NCI-H510A (cell line): ENCODE results near the gene KCMF1.

Source experiments
- DNase-seq: peaks from one replicate; lab custom pipeline; 2025; lab: John Stamatoyannopoulos, UW

Gene KCMF1

DNA sequence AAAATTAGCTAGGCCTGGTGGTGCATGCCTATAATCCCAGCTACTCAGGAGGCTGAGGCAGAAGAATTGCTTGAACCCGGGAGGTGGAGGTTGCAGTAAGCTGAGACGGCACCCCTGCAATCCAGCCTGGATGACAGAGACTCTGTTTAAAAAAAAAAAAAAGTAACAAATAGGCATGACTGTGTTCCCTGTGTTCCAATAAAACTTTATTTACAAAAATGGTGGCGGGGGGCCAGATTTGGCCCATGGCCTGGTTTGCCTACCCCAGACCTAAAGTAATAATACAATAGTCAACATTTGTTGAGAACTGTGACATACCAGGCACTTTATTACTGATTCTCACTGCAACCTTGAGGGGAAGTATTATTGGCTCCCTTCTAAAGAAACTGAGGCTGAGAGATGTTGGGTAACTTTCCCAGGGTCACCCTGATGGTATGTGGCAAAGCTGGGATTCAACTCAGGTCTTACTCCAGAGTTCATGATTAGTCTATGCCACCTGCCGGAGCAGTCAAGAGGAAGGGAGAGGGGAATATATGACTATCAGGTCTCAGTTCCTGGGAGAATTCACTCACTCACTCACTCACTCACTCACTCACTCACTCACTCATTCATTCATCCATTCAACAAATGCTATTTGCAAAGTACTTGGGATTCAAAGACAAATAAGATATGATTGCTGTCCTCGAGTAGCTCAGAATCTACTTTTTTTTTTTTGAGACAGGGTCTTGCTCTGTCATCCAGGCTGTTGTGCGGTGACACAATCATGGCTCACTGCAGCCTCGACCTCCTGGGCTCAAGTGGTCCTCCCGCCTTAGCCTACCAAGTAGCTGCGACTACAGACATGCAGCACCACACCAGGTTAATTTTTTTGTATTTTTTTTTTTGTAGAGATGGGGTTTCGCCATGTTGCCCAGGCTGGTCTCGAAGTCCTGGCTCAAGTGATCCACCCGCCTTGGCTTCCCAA is 14.3 kb upstream of the KCMF1 start:
- no peak for DNase-seq

DNA sequence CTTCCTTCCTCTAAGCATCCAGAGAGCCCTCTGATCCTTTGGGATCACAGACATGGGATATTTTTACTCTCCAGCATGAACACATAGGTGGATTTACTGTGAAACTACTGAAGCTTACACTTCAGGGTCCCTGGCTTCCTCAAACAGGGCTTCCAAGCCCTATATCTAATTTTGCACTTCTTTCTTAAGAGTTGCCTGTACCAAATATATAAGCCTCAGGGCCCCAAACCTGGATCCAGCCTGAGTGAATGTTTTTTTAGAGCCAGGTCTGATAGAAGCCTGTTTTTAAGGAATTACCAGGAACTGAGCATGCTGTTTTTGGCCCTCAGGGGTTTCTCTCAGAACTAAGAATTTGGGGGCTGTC is 13.2 kb upstream of the KCMF1 start:
- no peak for DNase-seq

DNA sequence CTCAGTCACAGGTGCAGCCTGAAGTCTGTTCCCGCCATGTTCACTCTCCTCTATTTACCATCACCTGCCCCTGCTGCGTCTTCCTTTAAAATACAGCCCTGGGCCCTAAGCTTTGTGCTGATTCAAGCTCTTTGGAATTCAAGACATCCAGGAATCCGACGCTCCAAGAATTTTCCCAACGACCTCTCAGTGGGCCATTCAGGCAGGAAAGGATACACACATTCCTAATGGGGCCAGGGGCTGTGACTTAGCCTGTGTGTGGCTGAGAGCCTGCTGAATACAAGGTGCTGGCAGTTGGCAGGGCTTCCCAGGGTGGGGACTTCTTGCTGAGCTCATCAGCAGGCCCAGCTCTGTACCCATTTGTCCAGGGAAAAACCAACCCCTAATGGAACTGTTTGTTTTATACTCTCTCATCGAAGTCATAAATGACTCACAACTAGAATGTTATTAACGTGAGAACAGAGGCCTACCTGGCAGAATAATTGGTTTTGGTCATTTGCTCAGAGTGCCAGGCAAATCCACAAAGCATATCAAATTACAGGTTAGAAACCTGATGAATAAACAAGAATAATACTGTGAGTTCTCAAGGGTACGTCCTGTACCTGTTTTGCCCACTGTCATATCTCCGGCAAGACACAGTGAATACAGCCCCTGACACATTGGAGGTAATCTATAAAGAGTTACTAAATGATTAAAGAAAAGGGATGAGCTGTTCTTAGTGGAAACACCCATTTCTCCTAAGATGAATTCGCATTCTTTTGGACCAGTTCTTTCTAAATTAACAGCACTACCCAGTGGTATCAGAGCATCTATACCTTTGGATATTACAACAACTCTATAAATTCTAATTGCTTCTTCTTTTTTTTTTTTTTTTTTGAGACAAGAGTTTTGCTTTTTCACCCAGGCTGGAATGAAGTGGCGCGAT is 12.6 kb upstream of the KCMF1 start:
- DNase-seq = peak; percentile 63

DNA sequence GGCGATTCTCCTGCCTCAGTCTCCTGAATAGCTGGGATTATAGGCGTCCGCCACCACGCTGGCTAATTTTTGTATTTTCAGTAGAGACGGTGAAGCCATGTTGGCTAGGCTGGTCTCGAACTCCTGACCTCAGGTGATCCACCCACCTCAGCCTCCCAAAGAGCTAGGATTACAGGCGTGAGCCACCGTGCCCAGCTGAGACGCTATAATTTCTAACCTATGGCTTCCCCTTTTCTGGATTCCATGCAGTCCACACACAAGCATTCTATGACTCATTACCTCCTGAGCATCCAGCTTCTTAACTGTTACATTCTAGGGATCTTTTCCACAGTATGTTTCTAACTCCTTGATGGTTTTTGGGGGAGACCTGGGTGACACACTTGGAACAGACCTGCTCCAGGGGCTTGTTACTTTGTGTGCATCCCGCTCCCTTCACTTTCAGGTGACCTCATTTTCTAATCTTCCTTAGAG is 11.8 kb upstream of the KCMF1 start:
- DNase-seq = no peak

DNA sequence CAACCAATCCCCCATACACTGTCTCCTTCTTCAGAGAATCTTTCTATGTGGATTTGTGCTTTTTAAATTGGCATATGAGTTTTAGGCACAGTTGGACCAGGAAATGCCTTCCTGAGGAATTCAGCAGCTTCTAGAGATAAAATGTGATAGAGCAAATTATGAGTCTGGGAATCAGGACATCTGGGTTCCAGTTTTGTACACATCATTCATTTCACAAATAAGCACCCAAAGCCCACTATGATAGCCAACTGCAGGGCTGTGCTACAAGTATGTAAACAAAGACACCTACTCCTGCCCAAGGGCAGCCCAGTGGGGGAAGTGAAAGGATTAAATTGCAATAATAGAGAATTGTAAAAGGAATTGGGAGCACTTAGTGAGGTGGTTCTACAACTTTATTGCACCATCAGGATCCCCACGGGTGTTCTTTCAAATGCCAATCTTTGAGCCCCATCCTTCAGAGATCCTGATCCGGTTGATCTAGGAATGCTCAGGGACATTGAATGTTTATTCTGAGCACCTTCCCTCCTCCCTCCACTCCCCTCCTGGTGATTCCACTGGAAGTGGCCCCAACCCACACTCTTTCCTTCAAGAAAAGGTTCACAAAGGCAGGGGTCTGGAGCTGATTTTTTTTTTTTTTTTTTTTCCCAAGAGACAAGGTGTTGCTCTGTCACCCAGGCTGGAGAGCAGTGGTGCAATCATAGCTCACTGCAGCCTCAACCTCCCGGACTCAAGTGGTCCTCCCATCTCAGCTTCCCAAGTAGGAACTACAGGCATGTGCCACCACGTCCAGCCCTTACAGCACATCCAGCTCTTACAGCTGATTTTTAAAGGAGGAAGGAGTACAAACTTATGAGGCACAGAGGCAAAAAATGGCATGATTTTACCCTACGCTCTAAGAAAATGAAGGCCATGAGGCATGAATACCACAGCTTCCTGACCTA is 11.1 kb upstream of the KCMF1 start:
- DNase-seq = no peak

DNA sequence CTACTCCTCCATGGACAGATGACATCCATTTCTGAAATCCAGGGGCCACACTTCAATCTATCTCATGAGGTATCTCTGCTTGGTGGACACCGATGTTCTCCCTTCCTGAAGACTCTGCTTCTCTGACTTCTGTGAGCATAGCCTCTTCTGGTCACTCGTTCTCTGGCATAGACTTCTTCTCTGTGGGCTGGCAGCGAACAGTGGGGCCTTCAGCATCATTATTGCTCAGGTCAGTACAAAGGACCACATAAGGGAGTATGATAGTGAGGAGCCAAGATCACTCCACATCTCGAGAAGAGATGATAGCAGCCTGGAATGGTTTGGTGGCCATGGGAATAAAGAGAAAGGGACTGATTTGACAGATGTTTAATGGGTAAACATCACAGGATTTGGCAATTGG is 8.0 kb upstream of the KCMF1 start:
- DNase-seq = no peak

DNA sequence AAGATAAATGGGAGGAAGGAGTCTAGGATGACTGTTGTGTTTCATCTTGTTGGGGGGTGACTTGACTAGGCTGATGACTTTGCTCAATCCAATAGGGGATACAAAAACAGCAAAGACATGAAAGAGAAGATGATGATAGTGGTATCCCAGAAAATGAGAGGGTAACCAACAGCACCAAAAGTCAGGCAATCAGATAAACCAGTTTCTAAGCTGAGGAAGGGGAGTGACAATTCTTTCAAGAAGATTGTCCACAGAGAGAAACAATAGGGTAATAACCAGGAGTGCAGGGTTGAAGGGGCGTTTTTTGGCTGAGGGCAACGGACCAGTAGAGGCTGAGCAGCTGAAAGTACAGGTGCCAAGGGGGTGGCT is 7.7 kb upstream of the KCMF1 start:
- no peak for DNase-seq

DNA sequence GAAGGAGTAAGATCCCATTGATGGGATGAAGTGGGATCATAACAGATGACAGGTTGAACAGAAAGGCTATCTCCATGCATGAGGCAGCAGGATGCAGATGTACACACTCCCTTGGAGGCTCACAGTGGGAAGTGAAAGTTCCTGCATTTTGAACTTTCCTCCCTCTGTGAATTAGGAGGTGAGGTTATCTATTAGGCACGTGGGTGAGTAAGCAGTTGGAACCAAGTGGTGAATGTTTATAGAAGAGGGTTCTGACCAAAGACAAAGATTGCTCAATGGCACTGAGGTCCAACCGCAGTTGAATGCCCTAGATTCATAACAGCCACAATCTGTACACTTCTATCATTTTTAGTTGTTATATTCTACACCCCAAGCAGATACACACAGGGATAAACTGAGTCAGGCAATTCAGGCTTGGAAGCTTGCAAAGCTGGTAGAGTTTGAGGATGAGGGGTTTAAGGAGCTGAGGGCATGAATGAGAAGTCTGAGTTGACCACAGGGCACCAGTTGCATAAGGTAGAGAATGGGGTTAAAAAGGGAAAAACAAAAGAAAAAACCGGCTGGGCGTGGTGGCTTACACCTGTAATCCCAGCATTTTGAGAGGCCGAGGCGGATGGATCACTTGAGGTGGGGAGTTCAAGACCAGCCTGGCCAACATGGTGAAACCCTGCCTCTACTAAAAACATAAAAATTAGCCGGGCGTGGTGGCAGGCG is 7.1 kb upstream of the KCMF1 start:
- no peak for DNase-seq

DNA sequence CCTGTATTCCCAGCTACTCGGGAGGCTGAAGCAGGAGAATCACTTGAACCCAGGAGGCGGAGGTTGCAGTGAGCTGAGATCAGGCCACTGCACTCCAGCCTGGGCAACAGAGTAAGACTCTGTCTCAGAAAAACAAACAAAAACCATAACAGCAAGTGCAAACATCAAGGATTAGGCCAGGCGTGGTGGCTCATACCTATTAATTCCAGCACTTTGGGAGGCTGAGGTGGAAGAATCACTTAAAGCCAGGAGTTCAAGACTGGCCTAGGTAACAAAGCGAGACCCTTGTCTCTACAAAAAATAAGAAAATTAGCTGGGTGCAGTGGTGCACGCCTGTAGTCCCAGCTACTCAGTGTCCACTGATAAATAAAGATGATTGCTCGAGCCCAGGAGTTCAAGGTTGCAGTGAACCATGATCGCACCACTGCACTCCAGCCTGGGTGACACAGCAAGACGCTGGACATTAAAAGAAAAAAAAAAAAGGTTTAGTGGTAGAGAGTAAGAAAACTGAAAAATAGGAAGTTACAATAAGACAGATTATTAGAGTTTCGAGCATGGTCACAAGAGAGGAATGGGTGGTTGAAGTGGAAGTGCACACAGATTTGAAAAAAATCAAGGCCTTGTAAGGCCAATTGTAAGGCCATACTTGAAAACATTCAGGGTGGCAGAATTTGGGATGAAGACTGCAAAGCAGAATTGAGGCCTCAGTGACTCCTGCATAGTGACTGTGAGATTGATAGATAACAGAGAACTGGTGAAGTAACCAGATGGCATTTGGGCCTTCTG is 6.4 kb upstream of the KCMF1 start:
- no peak for DNase-seq

DNA sequence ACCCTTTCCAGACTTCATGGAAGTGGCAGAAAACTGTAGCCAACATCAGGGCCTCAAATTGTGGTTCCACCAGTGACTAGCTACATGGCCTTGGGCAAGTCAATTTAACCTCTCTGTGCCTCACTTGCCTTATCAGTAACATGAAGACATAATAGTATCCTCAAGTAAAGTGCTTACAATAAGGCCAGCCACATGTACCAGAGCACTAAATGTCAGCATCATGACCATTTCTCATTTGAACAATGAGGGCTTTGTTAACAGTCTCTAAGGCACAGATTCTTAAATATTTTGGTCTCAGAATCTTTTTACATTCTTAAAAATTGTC is 5.8 kb upstream of the KCMF1 start:
- no peak for DNase-seq

DNA sequence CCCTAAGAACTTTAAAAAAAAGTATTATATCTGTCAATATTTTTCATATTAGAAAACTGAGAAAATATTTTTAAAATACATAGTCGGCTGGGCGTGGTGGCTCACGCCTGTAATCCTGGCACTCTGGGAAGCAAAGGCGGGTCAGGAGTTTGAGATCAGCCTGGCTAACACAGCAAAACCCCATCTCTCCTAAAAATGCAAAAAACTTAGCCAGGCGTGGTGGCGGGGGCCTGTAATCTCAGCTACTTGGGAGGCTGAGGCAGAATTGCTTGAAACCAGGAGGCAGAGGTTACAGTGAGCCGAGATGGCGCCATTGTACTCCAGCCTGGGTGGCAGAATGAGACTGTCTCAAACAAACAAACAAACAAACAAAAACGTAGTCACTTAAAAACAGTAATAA is 5.1 kb upstream of the KCMF1 start:
- no peak for DNase-seq

DNA sequence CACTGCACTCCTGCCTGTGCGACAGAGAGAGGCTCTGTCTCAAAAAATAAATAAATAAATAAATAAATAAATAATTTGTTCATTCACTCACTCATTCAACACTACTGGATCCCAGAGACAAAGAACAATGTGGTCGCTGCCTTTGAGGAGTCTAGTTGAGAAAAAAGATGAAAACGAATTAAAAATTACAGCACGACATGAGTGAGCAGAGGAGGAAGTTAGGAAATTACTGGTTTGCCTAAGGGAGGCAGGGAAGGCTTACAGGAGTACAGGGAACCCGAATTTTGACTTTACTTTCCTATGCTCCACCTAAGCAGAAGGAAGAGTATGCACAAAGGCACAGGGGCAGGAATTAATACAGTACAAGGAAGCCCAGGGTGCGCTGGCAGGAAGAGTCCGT is 4.2 kb upstream of the KCMF1 start:
- DNase-seq = no peak

DNA sequence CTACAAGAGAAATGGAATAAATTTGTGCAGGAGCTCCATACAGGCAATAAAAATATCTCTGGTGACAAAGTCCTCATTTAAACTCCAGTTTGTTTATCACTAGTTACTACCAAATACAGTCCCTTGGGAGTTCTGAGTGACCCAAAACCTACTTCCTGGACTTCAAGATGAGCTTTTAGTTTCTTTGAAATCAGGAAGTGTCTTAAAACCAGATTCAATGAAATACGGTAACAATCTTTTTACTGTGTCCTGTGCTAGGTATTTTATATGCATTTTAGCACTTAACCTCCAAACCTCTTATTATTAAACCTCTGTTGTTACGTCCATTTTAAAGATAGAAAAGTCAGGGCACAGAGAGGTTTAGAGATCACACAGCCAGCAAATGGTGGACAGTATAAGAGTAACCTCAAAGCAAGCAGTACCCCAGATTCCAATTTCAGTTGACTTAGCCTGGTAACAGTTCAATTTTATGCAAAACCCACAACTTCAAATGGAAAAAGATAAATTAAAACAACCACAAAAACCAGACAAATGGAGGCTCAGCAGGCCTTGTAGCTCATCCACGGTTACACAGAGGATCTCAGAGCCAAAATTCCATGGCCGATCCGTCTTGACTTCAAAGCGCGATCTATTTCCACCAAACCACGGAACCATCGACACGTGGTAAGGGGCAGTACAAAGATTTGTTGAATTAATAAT is 1.3 kb upstream of the KCMF1 start:
- no peak for DNase-seq

DNA sequence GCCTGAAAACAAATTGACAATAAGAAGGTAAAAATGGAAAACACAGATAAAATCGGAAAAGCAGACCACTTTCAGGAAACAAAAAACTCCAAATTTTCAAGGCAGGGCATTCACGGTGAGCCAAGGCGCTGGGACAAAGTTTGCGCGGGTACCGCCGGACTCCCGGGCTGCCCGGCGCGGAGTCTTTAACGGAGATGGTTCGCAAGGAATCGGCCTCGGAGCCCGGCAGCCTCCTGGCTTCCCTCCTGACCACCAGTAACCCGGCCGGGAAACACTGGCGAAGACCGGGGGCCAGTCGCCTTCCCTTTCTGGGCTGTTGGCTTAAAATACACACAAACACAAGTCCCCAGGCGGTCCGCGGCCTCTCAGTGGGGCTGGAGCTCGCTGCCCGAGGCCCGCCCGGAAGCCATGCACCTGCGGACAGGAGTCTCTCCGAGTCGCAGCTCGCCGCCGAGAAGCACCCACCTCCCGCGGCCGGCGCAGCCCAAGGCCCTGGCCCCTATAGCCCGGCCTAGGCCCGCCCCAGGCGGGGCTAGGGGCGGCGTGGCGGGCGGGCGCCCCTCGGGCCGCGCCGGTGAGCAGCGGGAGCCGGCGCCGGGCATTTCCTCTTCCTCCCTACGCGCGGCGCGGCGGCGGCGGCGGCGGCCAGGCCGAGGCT is 622 bp upstream of the KCMF1 start:
- peak; percentile 58 for DNase-seq

DNA sequence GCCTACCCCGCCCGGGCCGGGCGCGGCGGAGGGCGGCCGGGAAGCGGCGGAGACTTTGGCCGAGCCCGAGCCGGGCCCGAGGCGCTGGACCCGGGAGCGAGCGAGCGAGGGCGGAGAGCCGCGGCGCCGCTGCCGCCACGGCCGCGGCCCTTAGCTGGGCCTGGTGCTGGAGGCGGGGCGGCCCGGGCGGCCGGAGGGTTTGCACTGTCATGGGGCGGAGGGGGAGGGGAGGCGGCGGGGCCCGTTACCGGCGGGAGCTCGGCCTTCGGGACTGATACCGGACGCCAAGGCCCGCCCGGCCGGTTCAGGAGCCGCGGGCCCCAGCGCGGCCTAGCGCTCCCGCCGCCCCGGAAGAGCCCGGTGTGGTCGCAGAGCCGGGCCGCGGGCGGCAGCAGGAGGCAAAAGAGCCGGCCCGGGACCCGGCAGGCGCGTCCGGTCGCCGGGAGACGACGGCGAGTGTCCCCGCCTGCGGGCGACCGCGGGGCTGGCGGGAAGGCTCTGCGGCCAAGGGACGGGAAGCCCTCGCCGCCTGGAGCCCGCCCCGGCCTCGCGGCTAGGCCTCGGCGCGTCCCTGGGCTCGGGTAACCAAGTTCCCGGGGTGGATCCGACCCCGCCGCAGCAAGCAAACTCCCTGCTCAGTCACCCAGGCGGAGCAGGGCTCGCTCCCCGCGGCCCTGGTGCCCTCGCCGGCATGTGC is 697 bp downstream of the KCMF1 start:
- DNase-seq = no peak

DNA sequence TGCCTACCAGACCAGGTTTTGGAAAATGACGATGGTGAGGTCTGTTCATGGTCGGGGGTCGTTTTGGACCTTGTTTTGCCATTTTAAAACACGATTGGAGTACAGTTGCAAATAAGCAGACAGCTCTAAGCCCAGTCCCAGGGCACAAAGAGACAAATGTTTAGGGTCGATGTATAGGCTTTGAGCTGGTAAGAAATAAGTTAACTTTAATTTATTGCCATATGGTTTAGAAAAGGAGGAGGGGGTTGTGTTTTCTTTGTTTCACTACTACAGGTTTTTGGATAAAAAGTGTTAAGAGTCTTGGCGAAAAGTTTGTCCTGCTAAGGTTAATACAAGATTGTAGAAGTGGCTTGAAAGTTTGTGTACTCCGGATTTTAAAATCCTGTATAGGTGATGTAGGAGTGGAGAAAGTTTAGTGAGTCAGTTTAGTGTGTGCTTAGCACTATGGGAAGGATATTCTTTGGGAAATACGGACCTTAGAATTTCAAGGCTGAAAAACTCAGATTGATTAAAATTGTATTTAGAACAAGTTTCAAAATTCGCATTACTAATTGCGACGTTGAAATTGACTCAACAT is 1.3 kb downstream of the KCMF1 start:
- no peak for DNase-seq

DNA sequence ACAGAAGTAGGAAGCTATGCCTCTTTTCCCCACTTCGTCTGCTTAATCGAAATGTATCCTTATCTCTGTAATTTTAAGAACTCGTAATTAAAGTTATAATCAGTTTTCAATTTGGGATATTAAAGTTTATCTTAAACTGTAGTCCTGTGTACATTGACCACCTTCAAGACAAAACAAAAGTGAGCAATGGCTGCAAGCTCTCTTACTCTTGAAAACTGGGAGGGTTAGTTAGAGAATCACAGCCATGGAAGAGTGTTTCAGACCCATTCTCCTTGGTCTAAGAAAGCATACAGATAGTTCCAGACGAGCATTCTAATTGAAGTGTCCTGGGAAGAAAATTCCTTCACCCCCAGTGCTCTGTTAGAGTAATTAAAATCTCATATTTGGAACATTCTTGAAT is 2.0 kb downstream of the KCMF1 start:
- no peak for DNase-seq

DNA sequence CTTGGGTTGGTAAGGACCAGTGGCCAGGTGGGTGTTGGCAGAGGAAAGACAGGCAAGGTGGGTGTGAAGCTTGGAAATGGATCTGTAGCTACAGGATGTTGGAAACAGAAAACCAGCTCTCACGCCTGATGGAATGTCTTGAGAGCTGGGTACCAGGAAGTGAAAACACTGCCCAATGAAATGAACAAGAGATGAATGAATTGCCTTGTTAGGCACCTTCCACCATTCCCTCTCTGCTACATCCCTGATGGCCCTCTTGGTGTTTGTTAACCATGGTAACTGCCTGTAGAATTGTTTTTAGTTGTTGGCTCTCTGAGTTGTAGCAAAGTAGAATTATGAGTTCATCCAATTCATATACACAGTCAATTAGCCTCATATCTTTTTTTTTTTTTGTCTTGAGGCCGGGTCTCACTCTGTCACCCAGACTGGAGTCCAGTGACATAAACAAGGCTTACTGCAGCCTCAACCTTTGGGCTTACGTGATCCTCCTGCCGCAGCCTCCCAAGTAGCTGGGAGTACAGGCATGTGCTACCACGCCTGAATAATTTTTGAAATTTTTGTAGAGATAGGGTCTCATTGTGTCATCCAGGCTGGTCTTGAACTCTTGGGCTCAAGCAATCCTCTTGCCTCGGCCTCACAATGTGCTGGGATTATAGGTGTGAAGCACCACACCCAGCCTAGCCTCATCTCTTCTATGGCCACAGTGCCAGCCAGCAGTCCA is 9.5 kb downstream of the KCMF1 start:
- DNase-seq = no peak
